Neural crest cell (in vitro differentiated cells): ENCODE measurements around the gene DHFR. TPM values are rescaled to one million over a fixed set of nuclear protein-coding genes. Genes with fewer than 3 reads are reported as not detected.
"Not testable (repeated sequence)": the region's sequence is repeated elsewhere in the genome, so short reads cannot be mapped to it uniquely, and the experiment has no call there.

Source experiments
- DNase-seq: peaks from one replicate; pipeline ENCODE4 v3.0.0; 2021; ENCODE audit warnings: low read depth, mixed read lengths, low spot score
- H3K27ac Mint-ChIP-seq: one replicate; pipeline ENCODE4 v1.8.0; 2021; ENCODE audit warnings: mild to moderate bottlenecking, mixed read lengths; ENCODE audit not compliant: unreplicated experiment
- H3K27me3 Mint-ChIP-seq: 2 replicates; pipeline ENCODE4 v1.8.0; 2021; ENCODE audit warnings: low read depth, mild to moderate bottlenecking, mixed read lengths
- H3K36me3 Mint-ChIP-seq: 2 replicates; pipeline ENCODE4 v1.8.0; 2021; ENCODE audit warnings: low read depth, mild to moderate bottlenecking, mixed read lengths
- H3K4me1 Mint-ChIP-seq: 2 replicates; pipeline ENCODE4 v1.8.0; 2021; ENCODE audit warnings: mixed read lengths
- H3K4me3 Mint-ChIP-seq: one replicate; pipeline ENCODE4 v1.8.0; 2021; ENCODE audit warnings: mild to moderate bottlenecking, mixed read lengths
- H3K9me3 Mint-ChIP-seq: 2 replicates; pipeline ENCODE4 v1.8.0; 2021; ENCODE audit warnings: mixed read lengths
- total RNA-seq: library from RNA; stranded (reverse); gene quantifications from 2 replicates; pipeline ENCODE4 v1.2.1, GENCODE V29; 2021
- TF ChIP-seq, protein P1 (sequence below): fragments of 200-600 bp; sonication (generic); conservative IDR thresholded peaks from 2 replicates; pipeline ENCODE4 v1.5.0; 2021; ENCODE audit warnings: antibody characterized with exemption, mild to moderate bottlenecking

Gene DHFR
- total RNA-seq, 1 donor from 2014 or later: 112 TPM

DNA sequence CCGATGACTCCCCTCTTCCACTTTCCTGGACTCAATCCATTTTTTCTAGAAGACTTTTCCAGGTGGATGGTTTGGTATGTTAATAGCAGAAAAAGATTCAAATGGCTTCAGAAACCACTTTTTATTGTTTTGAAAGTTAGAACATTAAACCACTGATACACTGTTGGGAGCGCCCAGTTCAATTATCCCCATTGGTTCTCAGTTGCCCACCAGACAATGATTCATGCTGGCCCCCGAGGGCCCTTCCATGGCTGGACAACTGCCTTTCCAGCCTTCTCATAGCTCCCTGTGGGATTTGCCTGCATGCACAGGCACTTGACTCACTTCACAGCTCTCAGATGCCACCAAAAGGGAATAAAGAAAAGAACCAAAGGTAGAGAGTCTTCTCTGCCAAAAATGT, 63.4 kb downstream of the DHFR start:
- peaks cover 4% of the 10 kb centered on the region for H3K4me1 Mint-ChIP-seq
- H3K27me3 Mint-ChIP-seq: no peaks in the 10 kb centered on the region
- no peak for DNase-seq
- TF ChIP-seq, protein P1, sequence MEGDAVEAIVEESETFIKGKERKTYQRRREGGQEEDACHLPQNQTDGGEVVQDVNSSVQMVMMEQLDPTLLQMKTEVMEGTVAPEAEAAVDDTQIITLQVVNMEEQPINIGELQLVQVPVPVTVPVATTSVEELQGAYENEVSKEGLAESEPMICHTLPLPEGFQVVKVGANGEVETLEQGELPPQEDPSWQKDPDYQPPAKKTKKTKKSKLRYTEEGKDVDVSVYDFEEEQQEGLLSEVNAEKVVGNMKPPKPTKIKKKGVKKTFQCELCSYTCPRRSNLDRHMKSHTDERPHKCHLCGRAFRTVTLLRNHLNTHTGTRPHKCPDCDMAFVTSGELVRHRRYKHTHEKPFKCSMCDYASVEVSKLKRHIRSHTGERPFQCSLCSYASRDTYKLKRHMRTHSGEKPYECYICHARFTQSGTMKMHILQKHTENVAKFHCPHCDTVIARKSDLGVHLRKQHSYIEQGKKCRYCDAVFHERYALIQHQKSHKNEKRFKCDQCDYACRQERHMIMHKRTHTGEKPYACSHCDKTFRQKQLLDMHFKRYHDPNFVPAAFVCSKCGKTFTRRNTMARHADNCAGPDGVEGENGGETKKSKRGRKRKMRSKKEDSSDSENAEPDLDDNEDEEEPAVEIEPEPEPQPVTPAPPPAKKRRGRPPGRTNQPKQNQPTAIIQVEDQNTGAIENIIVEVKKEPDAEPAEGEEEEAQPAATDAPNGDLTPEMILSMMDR: no peak
- H3K4me3 Mint-ChIP-seq: no peak overlapping the region
- no peaks in the 10 kb centered on the region for H3K36me3 Mint-ChIP-seq
- no peak overlapping the region for H3K27ac Mint-ChIP-seq
- H3K9me3 Mint-ChIP-seq: no peaks in the 10 kb centered on the region

DNA sequence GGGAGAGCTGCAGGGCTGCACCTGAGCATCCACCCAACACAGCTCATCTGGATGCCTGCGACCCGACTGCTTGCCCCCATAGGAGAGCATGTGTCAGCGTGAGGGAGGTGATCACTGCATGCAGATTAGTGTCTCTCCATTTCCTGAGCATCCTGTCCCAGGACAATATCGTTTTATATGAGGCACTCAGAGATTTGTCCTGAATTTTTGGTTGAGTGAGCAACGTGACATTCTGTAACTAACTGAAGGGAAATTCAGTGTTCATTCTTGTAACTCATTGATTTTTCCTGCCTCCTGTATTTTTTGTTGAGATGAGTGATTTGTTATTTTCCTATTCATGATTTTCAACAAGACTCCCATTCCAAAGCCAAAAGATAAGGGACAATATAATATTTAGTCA, 64.0 kb downstream of the DHFR start:
- TF ChIP-seq, protein P1: no peak
- no peak overlapping the region for H3K4me3 Mint-ChIP-seq
- DNase-seq: no peak

DNA sequence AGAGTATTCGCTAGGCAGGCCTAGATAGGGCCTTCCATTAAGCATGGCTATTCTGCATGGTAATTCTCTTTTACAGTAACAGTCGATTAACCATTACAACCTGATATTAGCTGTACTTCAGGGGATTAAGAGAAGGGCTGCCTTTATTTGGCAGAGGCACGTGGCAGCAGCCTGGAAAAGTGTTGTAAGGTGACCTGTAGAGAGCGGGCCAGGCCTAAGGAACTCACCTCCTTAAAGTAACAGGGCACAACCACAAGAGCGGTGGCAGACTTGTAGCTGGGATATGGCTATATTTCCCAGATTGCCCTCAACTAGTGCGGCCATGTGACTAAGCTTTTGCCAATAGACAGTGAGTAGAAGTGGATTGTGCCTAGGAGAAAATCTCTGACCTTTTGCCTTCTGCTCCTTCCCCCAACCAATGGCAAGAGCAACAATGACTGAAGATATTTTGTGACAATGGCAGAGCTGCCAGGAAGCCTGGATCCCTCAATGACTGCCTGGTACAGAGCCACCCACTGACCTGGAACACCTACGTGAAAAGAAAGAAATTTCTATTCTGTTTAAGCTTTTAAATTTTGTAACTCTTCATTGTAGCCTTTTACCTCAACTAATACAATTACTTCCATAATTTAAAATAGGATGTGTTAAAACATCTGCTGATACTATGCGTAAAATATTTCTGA, 65.8 kb downstream of the DHFR start:
- Mint-ChIP-seq H3K9me3 (no peaks in the 10 kb centered on the region), H3K27ac (no peak overlapping the region), H3K36me3 (no peaks in the 10 kb centered on the region), H3K4me1 (no peaks in the 10 kb centered on the region), H3K4me3 (no peak overlapping the region), H3K27me3 (no peaks in the 10 kb centered on the region)
- no peak for DNase-seq
- TF ChIP-seq, protein P1: no peak

More for the DNA sequence above, 64.0 kb downstream of the DHFR start:
- Mint-ChIP-seq H3K4me1 (no peaks in the 10 kb centered on the region), H3K9me3 (no peaks in the 10 kb centered on the region), H3K27ac (no peak overlapping the region), H3K27me3 (no peaks in the 10 kb centered on the region), H3K36me3 (no peaks in the 10 kb centered on the region)

DNA sequence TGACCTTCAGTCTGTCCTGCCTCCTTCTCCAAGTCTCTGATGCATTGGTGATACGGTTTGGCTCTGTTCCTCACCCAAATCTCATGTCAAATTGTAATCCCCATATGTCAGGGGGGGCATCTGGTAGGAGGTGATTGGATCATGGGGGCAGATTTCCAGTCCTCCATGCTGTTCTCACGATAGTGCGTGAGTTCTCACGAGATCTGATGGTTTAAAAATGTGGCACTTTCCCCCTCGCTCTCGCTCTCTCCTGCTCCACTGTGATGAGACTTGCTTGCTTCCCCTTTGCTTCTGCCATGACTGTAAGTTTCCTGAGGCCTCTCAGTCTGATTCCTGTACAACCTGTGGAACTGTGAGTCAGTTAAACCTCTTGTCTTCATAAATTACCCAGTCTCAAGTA, 70.0 kb downstream of the DHFR start:
- Mint-ChIP-seq H3K4me1 (no peaks in the 10 kb centered on the region), H3K27ac (no peak overlapping the region), H3K9me3 (peaks cover 2% of the 10 kb centered on the region), H3K36me3 (no peaks in the 10 kb centered on the region), H3K27me3 (peaks cover under 1% of the 10 kb centered on the region), H3K4me3 (no peak overlapping the region)
- TF ChIP-seq, protein P1: no peak
- no peak for DNase-seq

DNA sequence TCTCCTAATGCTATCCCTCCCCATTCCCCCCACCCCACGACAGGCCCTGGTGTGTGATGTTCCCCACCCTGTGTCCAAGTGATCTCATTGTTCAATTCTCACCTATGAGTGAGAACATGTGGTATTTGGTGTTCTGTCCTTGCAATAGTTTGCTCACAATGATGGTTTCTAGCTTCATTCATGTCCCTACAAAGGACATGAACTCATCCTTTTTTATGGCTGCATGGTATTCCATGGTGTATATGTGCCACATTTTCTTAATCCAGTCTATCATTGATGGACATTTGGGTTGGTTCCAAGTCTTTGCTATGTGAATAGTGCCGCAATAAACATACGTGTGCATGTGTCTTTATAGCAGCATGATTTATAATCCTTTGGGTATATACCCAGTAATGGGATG, 74.5 kb downstream of the DHFR start:
- H3K4me1 Mint-ChIP-seq, DNase-seq, H3K27ac Mint-ChIP-seq, H3K9me3 Mint-ChIP-seq, H3K36me3 Mint-ChIP-seq, H3K4me3 Mint-ChIP-seq: not testable (repeated sequence)
- H3K27me3 Mint-ChIP-seq: peaks cover 38% of the 10 kb centered on the region

DNA sequence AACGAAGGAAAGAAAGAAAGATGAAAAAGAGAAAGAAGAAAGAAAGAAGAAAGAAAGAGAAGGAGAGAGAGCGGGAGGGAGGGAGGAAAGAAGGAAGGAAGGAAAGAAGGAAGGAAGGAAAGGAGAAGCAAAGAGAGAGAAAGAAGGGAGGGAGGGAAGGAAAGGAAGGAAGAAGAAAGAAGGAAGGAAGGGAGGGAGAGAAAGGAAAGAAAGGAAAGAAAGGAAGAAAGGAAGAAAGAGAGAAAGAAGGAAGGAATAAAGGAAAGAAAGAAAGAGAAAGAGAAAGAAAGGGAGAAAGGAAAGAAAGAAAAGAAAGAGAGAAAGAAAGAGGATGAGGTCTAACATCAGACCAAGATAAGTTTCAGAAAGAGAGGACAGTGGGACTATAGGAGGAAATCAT, 75.7 kb downstream of the DHFR start:
- H3K27ac Mint-ChIP-seq: no peak overlapping the region
- H3K4me1 Mint-ChIP-seq: no peaks in the 10 kb centered on the region
- H3K4me3 Mint-ChIP-seq: no peak overlapping the region
- DNase-seq: no peak
- no peaks in the 10 kb centered on the region for H3K36me3 Mint-ChIP-seq
- H3K27me3 Mint-ChIP-seq: peaks cover 46% of the 10 kb centered on the region
- H3K9me3 Mint-ChIP-seq: peaks cover 2% of the 10 kb centered on the region
- TF ChIP-seq, protein P1: no peak
